ACC112 (cell line): Measurements from ENCODE around the gene HTRA3.

Experiments
- H2AFZ ChIP-seq: fragments of 200-600 bp; sonication (generic); one replicate; pipeline ENCODE4 v1.6.0; 2017; ENCODE audit warnings: antibody characterized with exemption, low read length; ENCODE audit not compliant: unreplicated experiment
- H3K27ac ChIP-seq: fragments of 200-600 bp; sonication (generic); 2 replicates; pipeline ENCODE4 v1.5.1; 2014; ENCODE audit warnings: low read depth, mild to moderate bottlenecking, antibody characterized with exemption, low read length, moderate library complexity
- H3K27me3 ChIP-seq: fragments of 200-600 bp; sonication (generic); 2 replicates; pipeline ENCODE4 v1.6.1; 2014; ENCODE audit warnings: mild to moderate bottlenecking, antibody characterized with exemption, low read length, moderate library complexity, mixed read lengths; ENCODE audit not compliant: insufficient read depth
- H3K36me3 ChIP-seq: fragments of 200-600 bp; sonication (generic); 2 replicates; pipeline ENCODE4 v1.6.1; 2016; ENCODE audit warnings: mild to moderate bottlenecking, antibody characterized with exemption, low read length, moderate library complexity, mixed read lengths; ENCODE audit not compliant: insufficient read depth
- H3K4me1 ChIP-seq: fragments of 200-600 bp; sonication (generic); one replicate; pipeline ENCODE4 v1.6.1; 2016; ENCODE audit warnings: low read length, mixed read lengths; ENCODE audit not compliant: insufficient read depth, unreplicated experiment, control insufficient read depth
- H3K4me3 ChIP-seq: fragments of 200-600 bp; sonication (generic); 2 replicates; pipeline ENCODE4 v1.5.1; 2014; ENCODE audit warnings: mild to moderate bottlenecking, low read depth, low read length
- H3K79me2 ChIP-seq: fragments of 200-600 bp; sonication (generic); one replicate; pipeline ENCODE4 v1.6.0; 2016; ENCODE audit warnings: low read length; ENCODE audit not compliant: control insufficient read depth, unreplicated experiment, insufficient read depth

The HTRA3 gene

GRCh38 chr4:8241895-8242696 is 27.5 kb upstream of the HTRA3 start:
- no peak overlapping the region for H2AFZ ChIP-seq
- no peak overlapping the region for H3K27ac ChIP-seq
- no peak overlapping the region for H3K4me3 ChIP-seq

DNA sequence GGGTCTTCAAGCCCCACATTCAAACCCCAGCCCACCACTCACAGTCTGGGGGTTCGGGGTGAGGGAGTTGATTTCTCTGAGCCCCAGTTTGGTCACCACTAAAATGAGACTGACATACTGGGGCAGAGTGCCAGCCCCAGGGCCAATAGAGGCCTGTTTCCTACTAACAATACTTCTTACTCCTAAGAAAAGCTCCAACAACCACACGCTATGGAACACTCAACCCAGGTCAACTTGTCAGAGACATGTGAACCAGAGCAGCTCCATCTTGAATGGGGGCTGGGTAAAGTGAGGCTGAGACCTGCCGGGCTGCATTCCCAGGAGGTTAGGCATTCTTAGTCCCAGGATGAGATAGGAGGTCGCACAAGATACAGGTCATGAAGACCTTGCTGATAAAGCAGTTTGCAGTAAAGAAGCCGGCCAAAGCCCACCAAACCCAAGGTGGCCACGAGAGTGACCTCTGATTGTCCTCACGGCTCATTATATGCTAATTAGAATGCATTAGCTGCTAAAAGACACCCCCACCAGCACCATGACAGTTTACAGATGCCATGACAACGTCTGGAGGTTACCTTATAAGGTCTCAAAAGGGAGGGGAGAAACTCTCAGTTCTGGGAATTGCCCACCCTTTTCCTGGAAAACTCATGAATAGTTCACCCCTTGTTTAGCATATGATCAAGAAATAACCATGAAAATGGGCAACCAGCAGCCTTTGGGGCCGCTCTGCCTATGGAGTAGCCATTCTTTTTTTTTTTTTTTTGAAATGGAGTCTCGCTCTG is 26.6 kb upstream of the HTRA3 start:
- Histone ChIP-seq H3K36me3 (no peaks in the 10 kb centered on the region), H3K27ac (no peak overlapping the region), H2AFZ (no peak overlapping the region), H3K27me3 (no peaks in the 10 kb centered on the region), H3K4me1 (peaks cover 4% of the 10 kb centered on the region), H3K79me2 (no peaks in the 10 kb centered on the region), H3K4me3 (no peak overlapping the region)

More at GRCh38 chr4:8241895-8242696, 27.5 kb upstream of the HTRA3 start:
- H3K36me3 ChIP-seq = no peaks in the 10 kb centered on the region
- H3K79me2 ChIP-seq = no peaks in the 10 kb centered on the region
- H3K27me3 ChIP-seq = no peaks in the 10 kb centered on the region
- H3K4me1 ChIP-seq = peaks cover 4% of the 10 kb centered on the region

DNA sequence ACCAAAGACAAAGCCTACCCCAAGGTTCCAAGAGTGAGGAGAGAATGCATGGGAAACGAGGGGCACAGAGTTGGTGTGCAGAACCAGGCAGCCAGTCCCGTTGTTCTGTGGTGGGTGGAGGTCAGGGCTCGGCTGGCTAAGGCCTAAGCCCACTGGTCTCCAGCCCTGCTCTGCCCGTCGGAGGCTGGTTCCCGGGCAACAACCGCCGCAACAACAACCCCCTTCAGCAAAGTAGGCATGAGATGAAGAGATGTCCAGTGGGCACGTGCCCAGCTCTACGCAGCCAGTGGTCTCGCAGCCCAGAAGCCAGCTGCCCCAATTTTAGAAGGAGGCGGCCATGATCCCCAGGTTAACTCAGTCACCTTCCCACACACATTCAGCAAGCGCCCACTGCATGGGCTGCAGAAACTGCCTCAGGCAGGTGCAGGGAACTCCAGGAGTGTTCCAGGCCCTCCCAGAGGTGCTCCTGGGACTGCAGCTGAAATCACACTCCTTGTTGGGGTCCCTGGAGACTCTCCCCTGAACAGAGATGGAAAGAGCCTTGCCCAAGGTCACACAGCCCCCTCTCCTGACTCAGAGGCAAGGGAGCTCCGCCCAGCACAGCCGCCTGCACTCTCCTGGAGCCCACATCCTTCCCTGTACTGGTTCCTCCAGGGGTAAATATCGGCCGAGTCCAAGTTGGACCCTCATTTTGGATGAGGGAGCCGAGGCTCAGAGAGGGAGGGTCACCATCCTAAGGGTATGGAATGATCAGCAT is 25.4 kb upstream of the HTRA3 start:
- H3K79me2 ChIP-seq = no peaks in the 10 kb centered on the region
- H3K27ac ChIP-seq = no peak overlapping the region
- H3K4me1 ChIP-seq = peaks cover 4% of the 10 kb centered on the region
- H2AFZ ChIP-seq = no peak overlapping the region
- H3K4me3 ChIP-seq = no peak overlapping the region
- no peaks in the 10 kb centered on the region for H3K36me3 ChIP-seq
- H3K27me3 ChIP-seq = no peaks in the 10 kb centered on the region

- Histone ChIP-seq H3K27ac (no peak overlapping the region), H2AFZ (no peak overlapping the region), H3K27me3 (no peaks in the 10 kb centered on the region), H3K4me1 (peaks cover 4% of the 10 kb centered on the region), H3K79me2 (no peaks in the 10 kb centered on the region), H3K36me3 (no peaks in the 10 kb centered on the region), H3K4me3 (no peak overlapping the region)
Measured at GRCh38 chr4:8244931-8245460, 24.6 kb upstream of the HTRA3 start.

DNA sequence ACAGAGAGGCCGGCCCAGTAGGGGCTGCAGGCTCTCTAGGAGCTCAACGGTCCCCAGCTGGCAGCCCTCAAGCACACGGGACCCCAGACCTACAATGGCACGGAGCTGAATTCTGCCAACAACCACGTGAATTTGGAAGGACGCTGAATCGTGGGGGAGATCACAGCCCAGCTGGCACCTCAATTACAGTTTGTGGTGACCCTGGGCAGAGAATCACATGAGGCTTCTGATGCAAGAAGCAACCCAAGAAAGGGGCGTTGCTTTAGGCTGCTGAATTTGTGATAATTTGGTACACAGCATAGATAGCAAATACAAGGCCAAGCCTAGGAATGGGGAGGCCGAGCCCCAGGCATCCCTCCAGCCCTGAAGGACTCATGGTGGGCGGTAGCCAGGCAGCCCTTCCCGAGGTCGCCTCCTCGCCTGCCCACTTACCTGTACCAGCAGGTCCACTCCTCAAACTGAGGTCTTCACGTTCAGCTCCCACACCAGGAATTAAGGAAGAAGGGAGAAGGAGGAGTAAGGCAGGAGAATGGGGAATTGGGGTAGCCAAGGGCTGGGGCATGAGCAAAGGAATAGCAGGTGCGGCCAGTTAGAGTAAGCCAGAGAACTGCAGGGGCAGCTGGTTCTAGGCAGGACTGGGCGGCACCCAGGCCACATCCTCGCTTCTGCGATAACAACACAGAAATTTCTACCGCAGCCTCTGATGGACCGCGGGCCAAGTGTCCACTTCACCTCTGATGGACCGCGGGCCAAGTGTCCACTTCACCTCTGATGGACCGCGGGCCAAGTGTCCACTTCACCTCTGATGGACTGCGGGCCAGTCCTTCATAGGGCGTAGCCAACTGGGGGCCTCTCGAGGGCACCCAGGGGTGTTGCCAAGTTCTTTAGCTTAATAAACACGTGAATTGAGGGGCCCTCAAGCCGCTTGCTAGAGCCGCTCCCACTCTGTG is 23.4 kb upstream of the HTRA3 start:
- peaks cover 4% of the 10 kb centered on the region for H3K4me1 ChIP-seq
- H2AFZ ChIP-seq = no peak overlapping the region
- no peak overlapping the region for H3K4me3 ChIP-seq
- no peaks in the 10 kb centered on the region for H3K79me2 ChIP-seq
- no peaks in the 10 kb centered on the region for H3K36me3 ChIP-seq
- no peak overlapping the region for H3K27ac ChIP-seq
- H3K27me3 ChIP-seq = no peaks in the 10 kb centered on the region

DNA sequence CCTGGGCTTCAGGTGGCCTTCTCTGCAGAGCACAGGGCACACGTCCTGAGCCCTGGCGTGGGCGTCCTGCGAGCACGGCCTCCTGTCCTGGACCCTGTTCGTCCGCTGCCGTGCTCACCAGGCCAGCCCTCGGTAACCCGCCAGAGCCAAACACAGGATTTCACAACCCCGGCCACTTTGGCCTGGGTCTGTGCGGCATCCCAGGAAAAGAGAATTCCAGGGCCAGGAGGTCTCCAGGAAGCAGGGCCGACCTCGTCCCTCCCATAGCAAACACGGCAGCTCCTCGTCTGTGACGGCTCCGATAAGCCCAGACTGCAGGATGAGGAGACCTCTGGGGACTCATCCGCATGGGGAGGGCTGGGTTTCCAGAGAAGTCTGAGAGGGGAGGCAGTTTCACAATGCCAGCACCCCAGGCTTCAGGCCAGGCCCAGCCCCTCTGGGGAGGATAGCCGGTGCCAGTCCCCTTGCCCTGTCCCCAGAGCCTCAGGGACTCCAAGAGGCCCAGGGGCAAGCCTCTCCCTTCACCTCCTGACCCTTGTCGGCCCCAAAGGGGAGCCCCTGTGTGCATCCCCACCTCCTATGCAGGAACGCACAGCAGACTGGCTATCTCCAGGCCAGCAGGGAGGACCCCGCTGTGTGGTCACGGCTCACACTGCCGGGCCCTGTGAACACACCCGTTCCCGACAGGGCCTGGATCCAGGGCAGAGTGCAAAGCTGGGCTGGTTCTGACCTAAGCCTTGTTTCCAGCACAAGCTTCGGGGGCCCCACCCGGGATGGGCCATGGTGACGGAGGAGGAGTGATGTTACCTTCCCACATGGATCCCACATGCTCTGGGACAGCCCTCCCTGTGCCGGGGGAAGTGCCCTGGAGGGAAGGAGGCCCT is 22.3 kb upstream of the HTRA3 start:
- no peak overlapping the region for H2AFZ ChIP-seq
- H3K27ac ChIP-seq = no peak overlapping the region
- no peaks in the 10 kb centered on the region for H3K36me3 ChIP-seq
- H3K79me2 ChIP-seq = no peaks in the 10 kb centered on the region
- H3K27me3 ChIP-seq = no peaks in the 10 kb centered on the region
- no peak overlapping the region for H3K4me3 ChIP-seq
- H3K4me1 ChIP-seq = peaks cover 4% of the 10 kb centered on the region

- Histone ChIP-seq H3K4me1 (no peaks in the 10 kb centered on the region), H3K4me3 (no peak overlapping the region), H3K27ac (no peak overlapping the region), H2AFZ (no peak overlapping the region), H3K79me2 (no peaks in the 10 kb centered on the region), H3K27me3 (no peaks in the 10 kb centered on the region), H3K36me3 (no peaks in the 10 kb centered on the region)
Measured at GRCh38 chr4:8248091-8248490, 21.5 kb upstream of the HTRA3 start.

GRCh38 chr4:8250227-8250626 is 19.3 kb upstream of the HTRA3 start:
- Histone ChIP-seq H3K4me3 (no peak overlapping the region), H3K27ac (no peak overlapping the region), H3K79me2 (no peaks in the 10 kb centered on the region)

GRCh38 chr4:8250637-8251036 is 18.9 kb upstream of the HTRA3 start:
- Histone ChIP-seq H3K27ac (no peak overlapping the region), H3K4me3 (no peak overlapping the region), H3K36me3 (no peaks in the 10 kb centered on the region)

More at GRCh38 chr4:8250227-8250626, 19.3 kb upstream of the HTRA3 start:
- H3K36me3 ChIP-seq = no peaks in the 10 kb centered on the region
- no peaks in the 10 kb centered on the region for H3K27me3 ChIP-seq
- no peaks in the 10 kb centered on the region for H3K4me1 ChIP-seq
- no peak overlapping the region for H2AFZ ChIP-seq

More at GRCh38 chr4:8250637-8251036, 18.9 kb upstream of the HTRA3 start:
- no peaks in the 10 kb centered on the region for H3K27me3 ChIP-seq
- no peaks in the 10 kb centered on the region for H3K4me1 ChIP-seq
- no peaks in the 10 kb centered on the region for H3K79me2 ChIP-seq
- no peak overlapping the region for H2AFZ ChIP-seq
